ENCODE measurements around the gene PAQR6.

The PAQR6 gene, protein sequence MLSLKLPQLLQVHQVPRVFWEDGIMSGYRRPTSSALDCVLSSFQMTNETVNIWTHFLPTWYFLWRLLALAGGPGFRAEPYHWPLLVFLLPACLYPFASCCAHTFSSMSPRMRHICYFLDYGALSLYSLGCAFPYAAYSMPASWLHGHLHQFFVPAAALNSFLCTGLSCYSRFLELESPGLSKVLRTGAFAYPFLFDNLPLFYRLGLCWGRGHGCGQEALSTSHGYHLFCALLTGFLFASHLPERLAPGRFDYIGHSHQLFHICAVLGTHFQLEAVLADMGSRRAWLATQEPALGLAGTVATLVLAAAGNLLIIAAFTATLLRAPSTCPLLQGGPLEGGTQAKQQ

DNA sequence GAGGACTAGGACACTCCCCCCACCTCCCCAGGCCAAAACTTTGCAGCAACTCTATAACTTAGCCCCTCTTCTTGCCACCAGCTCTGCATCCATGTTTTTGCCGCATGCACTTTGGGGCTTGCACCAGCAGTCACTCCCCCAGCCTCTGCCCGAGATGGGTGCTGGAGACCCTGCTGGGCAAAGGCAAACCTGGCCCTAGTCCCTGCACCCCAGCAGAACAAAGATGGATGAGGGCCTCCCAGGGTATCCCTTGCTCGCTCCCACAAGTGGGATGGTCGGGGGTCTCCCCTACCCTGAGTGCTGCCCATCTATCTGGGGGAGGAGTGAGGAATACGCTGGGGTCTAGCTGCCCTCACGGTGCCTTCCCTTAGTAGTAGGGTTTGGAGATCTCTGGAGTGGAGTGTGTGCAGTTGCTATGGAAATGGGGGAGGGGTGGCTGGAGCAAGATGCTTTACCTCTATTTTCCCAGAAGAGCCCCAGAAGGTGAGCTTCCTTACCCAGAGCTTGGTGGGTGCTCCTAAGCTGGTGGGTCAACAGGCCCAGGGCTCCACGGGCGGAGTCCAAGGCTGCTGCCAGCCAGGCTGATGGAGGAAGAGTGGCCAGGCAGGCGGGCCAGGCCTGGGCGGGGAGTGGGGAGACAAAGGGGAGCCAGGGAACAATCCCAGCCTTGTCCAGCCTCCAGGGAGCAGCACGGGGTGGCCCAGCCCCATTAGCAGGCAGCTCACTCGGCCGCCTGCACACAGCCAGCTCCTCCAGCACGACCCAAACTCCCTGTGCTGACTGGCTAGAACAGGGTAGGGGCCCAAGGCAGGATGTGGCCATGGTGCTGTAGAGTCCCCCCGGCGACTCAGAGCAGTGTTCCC is at the start of gene PAQR6:
TSS of gene PAQR6 (minus strand) at position 597 of the 863 bp plus-strand sequence. CDS start 1,325 bp downstream, outside the sequence.
- DNase-seq (ENCODE audit: low spot score): no peak

DNA sequence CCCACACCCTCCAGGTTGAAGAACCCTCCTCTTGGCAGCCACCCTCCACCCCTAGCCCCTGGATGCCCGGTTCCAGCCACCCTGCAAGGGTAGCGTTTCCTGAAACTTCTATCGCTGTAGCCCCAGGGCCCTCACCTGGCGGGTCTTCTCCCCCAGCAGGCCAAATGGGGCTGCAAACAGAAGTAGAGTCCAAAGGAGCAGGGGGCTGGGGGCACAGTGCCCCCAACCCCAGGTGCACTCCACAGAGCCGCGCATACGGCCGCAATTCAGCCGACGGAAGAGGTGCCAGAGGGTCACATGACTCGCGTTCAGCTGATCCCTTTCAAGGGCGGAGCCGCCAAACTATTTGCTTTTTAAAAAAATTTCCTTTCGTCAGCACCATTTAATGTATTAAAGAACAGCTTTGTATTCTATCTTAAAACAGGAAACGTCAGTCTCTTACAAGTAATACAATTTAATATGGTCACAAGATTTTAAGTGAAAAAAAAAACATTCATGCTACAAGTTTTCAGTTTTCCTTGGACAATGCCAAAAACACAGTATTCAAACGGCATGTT is 47.6 kb upstream of the PAQR6 start, which contains the start of gene GLMP:
TSS of gene GLMP (minus strand) at position 289 of the 557 bp plus-strand sequence. CDS start at position 255, 34 bp downstream.
- DNase-seq (ENCODE audit: low spot score): peak; percentile 59

DNA sequence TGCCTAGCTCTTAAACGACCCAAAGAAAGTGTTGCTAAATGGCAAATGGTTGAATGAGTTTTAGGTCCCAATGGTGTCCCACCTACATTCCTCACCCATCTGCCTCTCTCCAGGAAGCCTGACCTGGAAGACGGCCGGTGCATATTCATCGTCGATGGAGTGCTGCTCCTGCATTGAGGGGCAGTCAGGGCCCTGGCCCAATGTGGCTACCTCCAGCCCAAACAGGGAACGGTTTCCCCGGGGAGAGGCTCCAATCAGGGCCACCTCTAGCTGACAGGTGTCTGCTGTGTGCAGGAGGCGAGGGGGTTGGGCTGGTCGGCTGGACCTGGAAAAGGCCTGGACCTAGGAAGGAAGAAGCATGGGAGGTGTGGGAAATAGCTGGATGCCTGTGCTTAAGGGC is 46.0 kb upstream of the PAQR6 start:
- no peak for DNase-seq (ENCODE audit: low spot score)

DNA sequence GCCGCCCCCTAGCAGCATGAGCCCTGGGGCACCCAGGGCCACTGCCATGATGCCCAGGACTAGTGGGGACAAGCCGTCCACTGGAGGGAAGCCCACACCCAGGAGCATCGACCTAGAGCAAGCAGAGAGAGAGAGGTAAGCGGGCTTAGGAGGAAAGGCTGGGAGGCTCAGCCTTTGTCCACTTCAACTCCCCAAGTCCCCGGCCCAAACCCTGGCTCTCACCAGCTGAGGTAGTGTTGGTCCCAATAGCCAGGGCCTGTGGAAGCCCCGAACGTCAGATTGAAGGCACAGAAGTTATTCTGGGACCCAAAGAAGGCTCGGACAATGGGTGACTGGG is 45.2 kb upstream of the PAQR6 start:
- DNase-seq (ENCODE audit: low spot score): no peak

DNA sequence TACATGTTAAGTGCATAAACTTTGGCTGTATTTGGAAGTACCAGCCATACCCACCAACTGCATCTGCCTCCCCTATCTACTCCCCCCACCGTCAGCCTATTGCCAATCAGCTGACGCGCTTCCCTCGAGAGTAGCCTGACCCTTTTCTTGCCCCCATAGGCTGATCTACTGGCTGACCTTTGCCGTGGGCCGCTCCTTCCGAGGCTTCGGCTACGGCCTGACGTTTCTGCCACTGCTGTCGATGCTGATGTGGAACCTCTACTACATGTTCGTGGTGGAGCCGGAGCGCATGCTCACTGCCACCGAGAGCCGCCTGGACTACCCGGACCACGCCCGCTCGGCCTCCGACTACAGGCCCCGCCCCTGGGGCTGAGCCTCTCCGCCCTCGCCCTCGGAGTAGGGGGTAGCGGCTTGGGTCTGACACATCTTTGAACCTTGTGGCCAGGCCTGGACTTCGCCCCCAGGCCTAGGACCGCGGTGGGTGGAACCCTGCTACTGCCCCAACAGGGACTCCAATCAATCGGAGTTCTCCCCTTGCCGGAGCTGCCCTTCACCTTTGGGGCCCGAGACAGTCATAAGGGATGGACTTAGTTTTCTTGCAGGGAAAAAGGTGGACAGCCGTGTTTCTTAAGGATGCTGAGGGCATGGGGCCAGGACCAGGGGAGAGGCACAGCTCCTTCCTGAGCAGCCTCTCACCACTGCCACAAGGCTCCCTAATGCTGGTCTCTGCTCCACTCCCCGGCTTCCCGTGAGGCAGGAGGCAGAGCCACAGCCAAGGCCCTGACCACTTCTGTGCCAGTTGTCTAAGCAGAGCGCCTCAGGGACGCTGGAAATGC is 43.6 kb upstream of the PAQR6 start:
- DNase-seq (ENCODE audit: low spot score): no peak

DNA sequence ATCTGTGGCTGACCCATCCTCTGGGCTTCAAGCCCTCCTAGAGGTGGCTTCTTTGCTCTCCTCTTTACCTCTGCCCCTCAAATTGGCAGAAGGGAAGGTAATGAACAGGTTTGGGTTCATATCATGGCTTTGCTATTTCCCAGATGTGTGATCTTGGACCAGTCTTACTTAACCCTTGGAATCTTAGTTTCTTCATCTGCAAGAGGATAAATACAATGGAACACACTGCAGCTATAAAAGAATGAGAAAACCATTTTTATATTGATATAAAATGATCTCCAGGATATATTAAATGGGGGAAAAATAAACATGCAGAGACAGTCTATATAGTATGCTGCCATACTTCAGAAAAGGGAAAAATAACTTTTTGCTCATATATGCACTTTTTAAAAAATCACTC is 42.0 kb upstream of the PAQR6 start:
- no peak for DNase-seq (ENCODE audit: low spot score)

DNA sequence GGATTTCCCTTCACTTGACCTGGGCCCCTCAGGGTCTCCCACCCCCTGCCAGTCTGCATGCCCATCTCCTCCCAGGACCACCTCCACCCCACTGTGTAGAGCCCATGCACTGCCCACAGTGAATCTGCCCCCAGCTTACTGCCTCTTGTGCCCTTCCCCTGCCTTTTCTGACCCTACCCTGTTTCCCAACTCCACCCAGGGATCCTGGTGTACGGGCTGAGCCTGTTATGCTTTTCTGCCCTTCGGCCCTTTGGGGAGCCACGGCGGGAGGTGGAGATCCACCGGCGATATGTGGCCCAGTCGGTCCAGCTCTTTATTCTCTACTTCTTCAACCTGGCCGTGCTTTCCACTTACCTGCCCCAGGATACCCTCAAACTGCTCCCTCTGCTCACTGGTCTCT is 38.2 kb upstream of the PAQR6 start:
- DNase-seq (ENCODE audit: low spot score): no peak

DNA sequence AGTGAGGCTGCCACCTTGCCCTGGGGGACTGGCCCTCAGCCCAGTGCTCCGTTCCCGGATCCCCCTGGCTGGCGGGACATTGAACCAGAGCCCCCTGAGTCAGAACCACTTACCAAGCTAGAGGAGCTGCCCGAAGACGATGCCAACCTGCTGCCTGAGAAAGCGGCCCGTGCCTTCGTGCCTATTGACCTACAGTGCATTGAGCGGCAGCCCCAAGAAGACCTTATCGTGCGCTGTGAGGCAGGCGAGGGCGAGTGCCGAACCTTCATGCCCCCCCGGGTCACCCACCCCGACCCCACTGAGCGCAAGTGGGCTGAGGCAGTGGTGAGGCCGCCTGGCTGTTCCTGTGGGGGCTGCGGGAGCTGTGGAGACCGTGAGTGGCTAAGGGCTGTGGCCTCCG is 37.6 kb upstream of the PAQR6 start:
- no peak for DNase-seq (ENCODE audit: low spot score)

DNA sequence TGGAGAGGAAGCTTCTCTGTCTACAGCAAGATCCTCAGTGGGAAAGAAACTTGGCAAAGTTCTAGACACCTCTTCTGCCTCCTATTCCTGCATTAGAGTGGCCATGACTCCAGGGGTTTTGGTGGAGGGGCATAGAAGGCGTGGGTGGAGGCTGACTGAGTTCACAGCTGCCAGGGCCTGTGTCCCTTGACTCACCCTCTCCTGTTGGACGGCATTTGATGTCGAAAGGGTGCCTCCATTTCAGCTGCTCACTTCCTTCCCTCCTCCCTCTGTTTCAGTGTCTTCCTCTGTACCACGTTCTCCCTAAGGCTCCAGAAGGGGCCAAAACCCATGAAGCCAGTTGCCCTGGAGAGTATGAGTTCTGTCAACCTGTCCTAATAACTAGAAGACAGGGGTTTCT is 36.9 kb upstream of the PAQR6 start:
- no peak for DNase-seq (ENCODE audit: low spot score)

DNA sequence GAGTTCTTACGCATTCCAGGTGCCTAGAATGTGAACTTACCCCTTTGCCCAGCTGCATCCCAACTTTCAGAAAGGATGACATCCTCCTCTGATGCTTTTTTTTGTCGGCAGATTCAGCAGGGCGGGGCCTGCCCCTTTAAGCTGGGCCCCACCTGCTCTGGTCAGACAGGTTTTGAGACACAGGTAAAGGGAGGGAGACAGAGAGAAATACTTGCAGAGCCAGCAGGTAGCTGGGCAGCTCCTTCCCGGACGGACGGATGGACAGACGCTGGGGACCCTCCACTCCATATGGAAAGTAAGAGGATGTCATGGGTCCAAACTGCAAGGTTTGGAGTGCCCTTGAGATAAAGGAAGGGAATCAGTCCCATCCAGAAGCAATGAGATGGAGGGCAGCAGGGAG is 36.3 kb upstream of the PAQR6 start, which contains the start of gene TMEM79:
TSS of gene TMEM79 (plus strand) at position 214 of the 400 bp plus-strand sequence. CDS start 902 bp downstream, outside the sequence.
- DNase-seq (ENCODE audit: low spot score): no peak

DNA sequence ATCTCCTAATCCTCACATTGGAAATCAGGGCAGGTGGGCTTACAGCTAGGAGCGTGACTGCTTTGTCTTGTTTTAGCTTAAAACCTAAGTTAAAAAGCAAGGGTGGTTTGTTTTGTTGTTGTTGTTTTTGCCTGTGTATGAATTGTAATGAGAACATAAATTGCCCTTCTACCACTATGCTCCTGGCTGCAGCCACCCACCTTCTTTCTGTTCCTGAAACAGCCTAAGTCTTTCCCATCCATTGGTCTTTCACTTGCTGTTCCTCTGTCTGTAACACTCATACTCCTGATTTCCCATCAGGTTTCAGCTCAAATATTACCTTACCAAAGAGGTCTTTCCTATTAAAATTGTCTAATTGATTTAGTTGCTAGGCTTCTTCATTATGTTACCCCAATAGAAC is 35.7 kb upstream of the PAQR6 start:
- DNase-seq (ENCODE audit: low spot score): no peak

DNA sequence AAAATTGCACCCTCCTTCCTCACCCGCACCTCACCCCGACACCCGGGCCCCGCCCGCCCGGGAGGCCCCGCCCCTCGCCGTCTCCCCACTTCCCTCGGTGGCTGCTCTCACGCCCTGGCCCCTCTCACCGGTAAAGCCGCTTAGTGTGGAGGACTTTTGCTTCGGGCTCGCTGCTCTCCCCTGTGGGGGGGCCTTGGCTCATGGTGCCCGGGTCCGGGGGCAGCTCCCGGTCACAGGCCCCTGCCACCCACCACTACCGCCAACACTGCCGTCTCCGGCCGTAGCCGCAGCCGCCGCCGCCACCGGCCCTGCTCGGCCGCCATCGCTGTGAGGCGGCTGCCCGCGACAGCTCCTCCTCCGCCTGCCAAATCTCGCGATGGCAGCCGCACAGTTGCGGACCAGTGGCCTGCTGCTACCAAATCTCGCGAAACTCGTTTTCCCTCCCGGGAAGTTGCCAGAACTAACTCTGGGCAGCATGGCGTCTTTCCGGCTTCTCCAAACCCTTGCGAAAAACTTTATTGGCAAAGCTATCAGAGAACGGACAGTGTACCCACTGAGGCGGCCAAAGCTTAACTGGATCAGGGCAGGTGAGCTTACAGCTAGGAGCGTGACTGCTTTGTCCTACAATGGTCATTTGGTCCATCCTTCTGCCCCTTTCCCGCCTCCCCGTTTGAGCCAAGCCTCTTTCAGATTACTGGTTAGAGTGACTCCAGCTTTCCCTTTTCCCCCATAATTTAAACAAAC is 34.8 kb upstream of the PAQR6 start, which contains the start of gene SMG5:
TSS of gene SMG5 (minus strand) at position 347 of the 744 bp plus-strand sequence. CDS start at position 202, 145 bp downstream.
- peak; percentile 99 for DNase-seq (ENCODE audit: low spot score)

DNA sequence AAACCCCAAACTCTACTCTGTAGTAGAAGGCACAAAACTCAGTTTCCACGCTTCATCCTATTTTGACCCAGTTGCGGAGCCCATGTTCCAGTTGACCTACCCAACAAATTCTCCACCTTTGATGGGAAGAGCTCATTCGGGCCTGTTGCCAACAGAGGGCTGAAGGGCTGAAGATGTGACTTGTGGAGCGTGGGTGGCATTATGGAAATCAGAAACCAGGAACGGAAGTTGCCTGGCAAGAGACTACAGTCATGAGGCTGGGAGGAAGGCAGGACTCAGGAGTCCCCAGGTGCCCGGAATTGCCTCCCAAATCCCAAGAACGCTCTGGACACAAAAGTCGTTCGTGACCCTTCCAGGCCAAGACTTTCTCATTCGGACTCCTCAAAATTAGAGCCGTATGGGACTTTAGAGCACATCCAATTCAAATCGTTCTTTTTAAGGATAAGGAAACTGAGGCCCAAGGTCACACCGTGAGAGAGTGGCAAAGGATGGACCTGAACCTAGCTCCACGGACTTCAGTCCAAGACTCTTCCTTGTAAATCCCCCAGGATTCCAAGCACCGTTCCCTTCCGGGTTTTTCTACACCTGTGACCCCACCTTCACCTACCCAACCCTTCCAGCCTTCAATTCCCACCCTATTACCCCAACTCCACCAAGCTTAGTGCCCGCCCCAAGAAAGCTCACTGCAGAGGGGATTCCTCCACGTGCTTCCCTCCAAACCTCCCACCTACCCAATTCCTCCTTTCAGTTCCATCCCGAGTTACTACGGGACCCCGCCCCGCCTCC is 34.0 kb upstream of the PAQR6 start:
- DNase-seq (ENCODE audit: low spot score): peak; percentile 32

DNA sequence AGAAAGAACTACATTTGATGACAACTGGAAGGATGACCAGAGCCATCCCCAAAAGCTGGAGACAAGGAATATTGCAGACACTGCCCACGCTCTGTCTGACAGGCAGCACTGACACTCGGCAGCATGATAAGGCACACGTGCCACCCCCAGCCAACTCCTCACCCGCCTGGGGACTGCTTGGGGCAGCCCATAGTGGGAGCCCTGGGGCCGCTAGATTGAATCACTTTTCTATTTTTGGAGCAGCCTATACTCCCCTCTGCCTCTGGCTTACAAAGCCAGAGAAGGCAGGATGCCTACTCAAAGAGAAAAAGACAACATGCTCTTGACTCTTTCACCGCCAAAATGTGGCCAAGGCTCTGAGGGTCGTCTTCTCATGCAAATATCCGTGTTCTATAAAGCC is 33.4 kb upstream of the PAQR6 start:
- peak; percentile 53 for DNase-seq (ENCODE audit: low spot score)

DNA sequence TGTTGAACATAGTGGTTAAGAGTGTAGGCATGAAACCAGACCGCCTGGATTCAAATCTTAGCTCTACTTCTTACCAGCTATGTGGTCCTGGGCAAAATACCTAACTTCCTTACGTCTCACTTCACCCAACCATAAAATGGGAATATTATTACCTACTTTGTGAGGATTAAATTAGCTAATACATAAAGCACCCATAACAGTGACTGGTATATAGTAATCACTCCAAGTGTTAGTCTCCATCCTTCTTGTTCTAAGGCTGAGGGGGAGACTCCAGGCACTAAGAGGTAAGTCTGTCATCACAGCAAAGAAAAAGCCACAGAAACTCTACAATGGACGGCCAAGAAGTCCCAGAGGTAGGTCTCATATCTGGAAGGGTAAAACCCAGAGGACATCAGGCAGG is 32.0 kb upstream of the PAQR6 start:
- DNase-seq (ENCODE audit: low spot score): no peak

DNA sequence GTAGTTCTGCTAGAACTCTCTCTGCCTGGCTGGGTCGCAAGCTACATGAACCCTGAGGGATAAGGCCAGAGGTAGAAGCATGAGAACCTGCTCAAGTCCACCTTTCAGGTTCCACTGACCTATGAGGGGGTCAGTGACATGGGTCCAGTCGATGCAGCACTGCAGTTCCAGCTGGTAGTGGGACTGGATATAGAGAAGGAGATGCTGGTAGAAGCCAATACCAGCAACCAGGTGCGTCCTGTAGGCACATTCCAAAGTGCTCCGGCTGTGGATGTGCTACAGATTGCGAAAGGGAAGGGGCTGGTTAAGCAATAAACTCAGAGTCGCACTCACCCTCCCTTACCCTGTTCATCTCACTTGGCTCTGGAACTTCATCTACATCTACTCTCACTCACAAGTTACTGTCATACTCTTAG is 29.1 kb upstream of the PAQR6 start:
- no peak for DNase-seq (ENCODE audit: low spot score)

DNA sequence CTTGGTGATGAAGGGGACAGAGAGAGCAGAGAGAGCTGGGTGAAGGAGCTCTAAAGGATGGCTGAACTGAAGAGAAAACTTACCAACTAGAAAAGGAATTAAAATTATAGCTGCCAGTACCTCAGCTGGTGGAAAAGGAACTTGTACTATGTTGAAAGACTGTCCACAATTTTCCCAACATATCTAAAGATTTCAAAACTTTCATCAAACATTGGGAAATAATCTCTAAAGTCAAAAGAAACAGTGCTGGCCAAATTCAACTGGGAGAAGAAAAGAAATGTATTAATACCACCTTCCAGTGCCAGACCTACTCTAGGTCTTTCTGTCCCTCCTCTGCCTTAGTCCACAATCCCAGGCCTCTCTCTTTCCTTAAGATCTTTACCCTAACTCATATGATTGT is 28.7 kb upstream of the PAQR6 start:
- no peak for DNase-seq (ENCODE audit: low spot score)

DNA sequence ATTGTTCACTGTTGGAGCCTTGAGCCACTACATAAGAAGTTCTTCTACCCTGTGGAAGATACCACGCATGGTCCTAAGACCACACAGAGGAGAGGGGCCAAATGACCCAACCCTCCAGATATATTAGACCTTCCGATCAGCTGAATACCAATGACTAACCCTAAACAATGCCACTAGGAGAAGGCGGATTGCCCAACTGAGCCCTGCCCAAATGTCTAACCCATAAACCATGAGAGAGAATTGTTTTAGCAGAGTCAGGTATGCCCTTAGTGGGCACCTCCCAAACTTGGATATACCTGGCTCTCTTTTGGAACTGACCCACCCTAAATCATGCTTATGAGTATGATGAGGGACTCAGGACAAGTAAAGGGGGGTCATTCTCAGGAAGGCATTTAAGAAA is 22.5 kb upstream of the PAQR6 start:
- no peak for DNase-seq (ENCODE audit: low spot score)

DNA sequence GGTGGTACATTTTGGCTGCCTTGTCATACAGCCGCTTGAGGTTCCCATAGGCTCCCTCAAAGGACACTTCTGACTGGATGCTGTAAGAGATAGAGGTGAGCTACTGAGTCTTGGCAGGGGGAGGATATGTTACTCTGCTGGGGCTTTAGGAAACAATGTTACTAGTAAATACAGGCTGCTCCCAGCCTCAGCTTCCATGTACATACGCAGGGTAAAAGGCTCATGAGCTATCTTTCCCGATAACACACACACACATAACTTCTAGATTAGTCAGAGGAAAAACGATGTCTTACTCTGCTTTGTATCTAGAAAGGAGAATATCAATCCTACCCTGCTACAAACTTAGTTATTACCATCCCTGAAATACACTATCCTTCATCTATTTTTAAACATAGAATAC is 20.5 kb upstream of the PAQR6 start:
- DNase-seq (ENCODE audit: low spot score): no peak

DNA sequence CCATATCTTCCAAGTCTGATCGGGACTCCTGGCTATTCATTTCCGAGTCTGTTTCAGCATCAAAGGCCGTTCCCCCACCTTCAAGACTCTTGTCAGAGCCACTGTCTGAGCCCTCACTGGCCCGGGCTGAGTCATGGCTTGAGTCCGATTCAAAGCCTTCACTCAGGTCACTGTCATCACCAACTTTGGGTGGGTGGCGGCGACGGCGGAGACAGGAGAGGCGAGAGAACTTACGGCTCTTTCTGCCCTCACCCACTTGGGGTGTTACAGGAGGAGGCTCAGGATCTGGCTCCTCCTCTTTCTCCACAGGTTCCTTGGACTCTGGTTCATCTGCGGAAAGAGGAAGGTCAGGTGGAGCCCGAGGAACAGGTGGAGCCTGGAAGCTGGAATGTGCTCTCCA is 18.2 kb upstream of the PAQR6 start:
- no peak for DNase-seq (ENCODE audit: low spot score)
